Peyer's patch (tissue), 4 donors: Measurements from ENCODE around the gene LRRC32. TPM values are rescaled to one million over a fixed set of nuclear protein-coding genes. Genes with fewer than 3 reads are reported as not detected.

Source experiments
- DNase-seq, 3 donors: peaks; one replicate each; pipeline ENCODE4 v3.0.0-alpha.2; 2017 to 2019
- H3K27ac ChIP-seq, 4 donors: fragments of 200-600 bp; sonication (generic); one replicate each; pipeline ENCODE4 v1.5.1; 2016 to 2019
- H3K27me3 ChIP-seq, 2 donors: fragments of 200-600 bp; sonication (generic); one replicate each; pipeline ENCODE4 v1.5.1; 2019
- H3K36me3 ChIP-seq, 3 donors: fragments of 200-600 bp; sonication (generic); one replicate each; pipeline ENCODE4 v1.5.1; 2016 to 2019
- H3K4me1 ChIP-seq, 4 donors: fragments of 200-600 bp; sonication (generic); one replicate each; pipeline ENCODE4 v1.5.1; 2016 to 2019
- H3K4me3 ChIP-seq, 4 donors: fragments of 200-600 bp; sonication (generic); 1 replicate in 3 of 4; 2 replicates in 1 of 4; pipeline ENCODE4 v1.5.1; 2016 to 2019; ENCODE audit warnings: mild to moderate bottlenecking in 1 of 4
- H3K9me3 ChIP-seq, 4 donors: fragments of 200-600 bp; sonication (generic); one replicate each; pipeline ENCODE4 v1.5.1; 2016 to 2019; ENCODE audit warnings: mild to moderate bottlenecking in 1 of 4
- POLR2A ChIP-seq, 2 donors: fragments of 450-650 bp; IDR thresholded peaks; one replicate each; pipeline ENCODE4 v1.5.1; 2017; ENCODE audit warnings: antibody characterized with exemption in 2 of 2, mild to moderate bottlenecking in 2 of 2, moderate library complexity in 2 of 2
- total RNA-seq, 4 donors: library from RNA; depleted of rRNA; stranded (reverse); fragments of >200 nt; gene quantifications; one replicate each; pipeline ENCODE4 v1.1.0, GENCODE V29; 2016
- TF ChIP-seq, protein P1 (sequence below), 6 experiments: fragments of 450-650 bp in 4 of 6; fragments of 200-600 bp in 2 of 6; sonication (generic) in 1 of 6; IDR thresholded peaks; one replicate each; pipeline ENCODE4 v1.5.1; 2017 to 2019; ENCODE audit warnings: antibody characterized with exemption in 6 of 6, mild to moderate bottlenecking in 3 of 6, moderate library complexity in 1 of 6

LRRC32 gene
- total RNA-seq, 4 donors from 2014 or later: 4.0 to 36.7 (median 23.0) TPM

GRCh38 chr11:76628408-76628947 lies 42.1 kb downstream of the LRRC32 start:
- Histone ChIP-seq H3K27me3 (no peaks in the 10 kb centered on the region), H3K4me3 (no peak overlapping the region), H3K36me3 (no peaks in the 10 kb centered on the region), H3K9me3 (peaks cover 0 to 6% (median 0%) of the 10 kb centered on the region in 4 donors), H3K4me1 (peaks cover 0 to 10% (median 8%) of the 10 kb centered on the region in 4 donors), H3K27ac (peak overlapping the region in 3 of 4 donors; percentile 17 to 79 (median 76))
- peak in 2 of 3 donors; percentile 28 to 41 for DNase-seq
- no peak for TF ChIP-seq POLR2A (IDR thresholded peaks at IDR 0.05)
- TF ChIP-seq, protein P1, sequence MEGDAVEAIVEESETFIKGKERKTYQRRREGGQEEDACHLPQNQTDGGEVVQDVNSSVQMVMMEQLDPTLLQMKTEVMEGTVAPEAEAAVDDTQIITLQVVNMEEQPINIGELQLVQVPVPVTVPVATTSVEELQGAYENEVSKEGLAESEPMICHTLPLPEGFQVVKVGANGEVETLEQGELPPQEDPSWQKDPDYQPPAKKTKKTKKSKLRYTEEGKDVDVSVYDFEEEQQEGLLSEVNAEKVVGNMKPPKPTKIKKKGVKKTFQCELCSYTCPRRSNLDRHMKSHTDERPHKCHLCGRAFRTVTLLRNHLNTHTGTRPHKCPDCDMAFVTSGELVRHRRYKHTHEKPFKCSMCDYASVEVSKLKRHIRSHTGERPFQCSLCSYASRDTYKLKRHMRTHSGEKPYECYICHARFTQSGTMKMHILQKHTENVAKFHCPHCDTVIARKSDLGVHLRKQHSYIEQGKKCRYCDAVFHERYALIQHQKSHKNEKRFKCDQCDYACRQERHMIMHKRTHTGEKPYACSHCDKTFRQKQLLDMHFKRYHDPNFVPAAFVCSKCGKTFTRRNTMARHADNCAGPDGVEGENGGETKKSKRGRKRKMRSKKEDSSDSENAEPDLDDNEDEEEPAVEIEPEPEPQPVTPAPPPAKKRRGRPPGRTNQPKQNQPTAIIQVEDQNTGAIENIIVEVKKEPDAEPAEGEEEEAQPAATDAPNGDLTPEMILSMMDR (IDR thresholded peaks at IDR 0.05): no peak

- DNase-seq: peak in 2 of 3 donors; percentile 9 to 43
- peaks cover 0 to 10% (median 8%) of the 10 kb centered on the region in 4 donors for H3K4me1 ChIP-seq
- H3K9me3 ChIP-seq: peaks cover 0 to 6% (median 0%) of the 10 kb centered on the region in 4 donors
- H3K36me3 ChIP-seq: no peaks in the 10 kb centered on the region
- no peaks in the 10 kb centered on the region for H3K27me3 ChIP-seq
- H3K4me3 ChIP-seq: no peak overlapping the region
- TF ChIP-seq POLR2A (IDR thresholded peaks at IDR 0.05): no peak
- TF ChIP-seq, protein P1 (IDR thresholded peaks at IDR 0.05): no peak
- H3K27ac ChIP-seq: no peak overlapping the region
Measured at GRCh38 chr11:76627606-76628005, 42.9 kb downstream of the LRRC32 start.

DNA sequence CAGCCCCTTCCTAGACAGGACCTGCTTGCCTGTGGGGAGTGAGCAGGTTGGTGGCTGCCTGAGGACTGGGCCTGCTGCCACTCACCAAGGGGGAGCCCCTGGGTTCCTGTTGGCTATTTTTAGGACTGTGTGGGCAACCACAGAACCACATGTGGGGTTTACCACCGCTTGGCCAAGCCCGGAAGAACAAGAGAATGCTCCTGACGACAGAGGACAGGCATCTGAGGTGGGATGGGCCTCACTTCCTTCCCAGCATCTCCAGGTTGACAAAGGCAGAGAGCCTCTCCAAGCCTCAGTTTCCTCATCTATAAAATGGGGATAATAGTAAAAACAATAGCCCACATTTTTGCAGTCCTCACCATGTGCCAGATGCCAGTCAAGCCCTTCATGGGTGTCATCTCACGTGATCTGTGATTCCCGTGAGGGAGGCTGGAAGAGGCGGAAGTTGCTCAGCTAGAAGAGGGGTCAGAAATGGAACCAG lies 43.6 kb downstream of the LRRC32 start:
- Histone ChIP-seq H3K27ac (no peak overlapping the region), H3K4me3 (no peak overlapping the region), H3K4me1 (peaks cover 0 to 10% (median 8%) of the 10 kb centered on the region in 4 donors), H3K36me3 (no peaks in the 10 kb centered on the region), H3K9me3 (peaks cover 0 to 6% (median 0%) of the 10 kb centered on the region in 4 donors), H3K27me3 (no peaks in the 10 kb centered on the region)
- peak; percentile 30 to 80 (median 69) for DNase-seq
- TF ChIP-seq, protein P1 (IDR thresholded peaks at IDR 0.05): no peak
- no peak for TF ChIP-seq POLR2A (IDR thresholded peaks at IDR 0.05)

DNA sequence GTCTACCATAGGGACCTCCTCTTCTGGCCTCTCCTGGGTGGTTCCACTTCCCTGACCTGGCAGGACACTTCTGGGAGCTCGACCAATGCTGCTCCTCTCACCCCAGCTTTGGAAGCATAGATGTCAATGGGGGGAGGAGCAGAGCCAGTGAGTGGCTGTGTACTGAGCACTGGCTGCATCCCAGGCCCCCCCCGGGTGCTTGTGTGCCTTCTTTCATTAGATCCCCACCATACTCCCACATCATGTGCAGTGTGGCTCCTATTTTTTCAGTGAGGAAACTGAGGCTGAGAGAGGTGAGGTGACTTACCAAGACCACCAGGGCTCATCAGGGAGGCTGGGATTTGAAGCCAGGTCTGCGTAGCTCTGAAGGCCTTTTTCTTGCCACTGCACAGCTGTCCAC lies 44.3 kb downstream of the LRRC32 start:
- peak in 2 of 3 donors; percentile 19 to 42 for DNase-seq
- Histone ChIP-seq H3K36me3 (no peaks in the 10 kb centered on the region), H3K9me3 (peaks cover 0 to 6% (median 0%) of the 10 kb centered on the region in 4 donors), H3K27me3 (no peaks in the 10 kb centered on the region), H3K4me1 (peaks cover 0 to 10% (median 8%) of the 10 kb centered on the region in 4 donors), H3K27ac (no peak overlapping the region), H3K4me3 (no peak overlapping the region)
- TF ChIP-seq, protein P1 (IDR thresholded peaks at IDR 0.05): no peak
- TF ChIP-seq POLR2A (IDR thresholded peaks at IDR 0.05): no peak

GRCh38 chr11:76625472-76626186 lies 44.9 kb downstream of the LRRC32 start:
- no peaks in the 10 kb centered on the region for H3K27me3 ChIP-seq
- peak in 1 of 3 donors; percentile 12 for DNase-seq
- no peak for TF ChIP-seq POLR2A (IDR thresholded peaks at IDR 0.05)
- TF ChIP-seq, protein P1 (IDR thresholded peaks at IDR 0.05): no peak
- no peak overlapping the region for H3K4me3 ChIP-seq
- peaks cover 0 to 10% (median 8%) of the 10 kb centered on the region in 4 donors for H3K4me1 ChIP-seq
- no peak overlapping the region for H3K27ac ChIP-seq
- H3K9me3 ChIP-seq: peaks cover 0 to 6% (median 0%) of the 10 kb centered on the region in 4 donors
- H3K36me3 ChIP-seq: no peaks in the 10 kb centered on the region
